Effector CD4-positive, alpha-beta T cell (primary cell): Measurements from ENCODE around the gene MAP3K5.
"Not testable (repeated sequence)": the region's sequence is repeated elsewhere in the genome, so short reads cannot be mapped to it uniquely, and the experiment has no call there.

Source experiments
- DNase-seq: peaks from one replicate; pipeline ENCODE4 v3.0.0-alpha.2; 2020

The MAP3K5 gene

GRCh38 chr6:136607204-136607931, 184.9 kb downstream of the MAP3K5 start:
- no peak for DNase-seq

- DNase-seq, result no peak
Measured at GRCh38 chr6:136604928-136605510, 187.3 kb downstream of the MAP3K5 start.

GRCh38 chr6:136604328-136604825, 187.9 kb downstream of the MAP3K5 start:
- no peak for DNase-seq

- no peak for DNase-seq
Measured at GRCh38 chr6:136600818-136601217, 191.5 kb downstream of the MAP3K5 start.

- no peak for DNase-seq
Measured at GRCh38 chr6:136599329-136600011, 192.8 kb downstream of the MAP3K5 start.

GRCh38 chr6:136598048-136598447, 194.2 kb downstream of the MAP3K5 start:
- no peak for DNase-seq

GRCh38 chr6:136594671-136595070, 197.6 kb downstream of the MAP3K5 start:
- DNase-seq, result no peak

GRCh38 chr6:136593748-136594490, 198.4 kb downstream of the MAP3K5 start:
- DNase-seq, result no peak

- DNase-seq, result no peak
Measured at GRCh38 chr6:136592930-136593673, 199.2 kb downstream of the MAP3K5 start.

GRCh38 chr6:136591617-136592016, 200.7 kb downstream of the MAP3K5 start:
- no peak for DNase-seq

GRCh38 chr6:136590846-136591245, 201.4 kb downstream of the MAP3K5 start:
- DNase-seq, result not testable (repeated sequence)

- DNase-seq, result no peak
Measured at GRCh38 chr6:136587527-136587926, 204.8 kb downstream of the MAP3K5 start.

GRCh38 chr6:136586295-136586694, 206.0 kb downstream of the MAP3K5 start:
- no peak for DNase-seq

- not testable (repeated sequence) for DNase-seq
Measured at GRCh38 chr6:136585523-136585922, 206.8 kb downstream of the MAP3K5 start.

- not testable (repeated sequence) for DNase-seq
Measured at GRCh38 chr6:136584290-136584689, 208.0 kb downstream of the MAP3K5 start.

- DNase-seq, result no peak
Measured at GRCh38 chr6:136582711-136583471, 209.4 kb downstream of the MAP3K5 start.

GRCh38 chr6:136579800-136580199, 212.5 kb downstream of the MAP3K5 start:
- DNase-seq, result no peak

- no peak for DNase-seq
Measured at GRCh38 chr6:136576821-136577220, 215.5 kb downstream of the MAP3K5 start.

- no peak for DNase-seq
Measured at GRCh38 chr6:136571496-136571895, 220.8 kb downstream of the MAP3K5 start.

GRCh38 chr6:136571065-136571464, 221.2 kb downstream of the MAP3K5 start:
- DNase-seq, result no peak

GRCh38 chr6:136568129-136568528, 224.1 kb downstream of the MAP3K5 start:
- no peak for DNase-seq

- no peak for DNase-seq
Measured at GRCh38 chr6:136567688-136568087, 224.6 kb downstream of the MAP3K5 start.
